ENCODE measurements around the gene GADL1.

The GADL1 gene

DNA sequence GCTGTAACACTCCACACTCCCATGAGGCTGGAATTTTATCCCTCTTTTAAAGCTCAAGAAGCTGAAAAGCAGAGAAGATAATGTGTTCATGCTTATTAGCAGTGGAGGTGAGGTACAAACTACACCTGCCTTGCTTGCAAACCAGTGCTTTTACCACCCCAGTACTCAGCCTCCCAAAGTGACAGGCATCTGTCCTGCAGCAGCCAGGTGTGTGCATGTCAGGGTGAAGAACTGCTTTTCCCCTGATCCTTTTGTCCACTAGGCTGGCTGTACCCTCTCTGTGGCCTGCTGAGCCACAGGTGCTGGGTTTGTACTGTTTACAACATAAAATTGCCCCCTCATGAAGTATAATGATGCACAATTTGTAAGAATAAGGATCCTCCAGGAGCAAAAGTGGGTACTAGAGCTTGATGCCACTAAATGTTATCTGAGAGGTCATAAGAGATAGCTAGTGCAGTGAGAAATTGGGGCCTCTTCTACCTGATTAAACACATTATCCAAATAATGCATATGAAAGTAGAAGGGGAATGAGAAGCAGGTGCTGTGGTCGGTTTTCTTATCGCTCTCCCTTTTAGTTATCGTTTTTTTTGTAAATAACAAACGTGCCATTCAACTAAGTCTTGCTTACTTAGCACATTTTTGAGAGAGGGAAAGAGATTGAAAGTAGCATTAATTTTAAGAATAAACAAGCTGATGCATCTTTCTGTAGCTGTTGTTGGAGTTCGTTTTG is 39.2 kb upstream of the GADL1 start:
- TF ChIP-seq EZH2phosphoT487 (conservative IDR thresholded peaks at IDR 0.05; ENCODE audit: low read length) (no peak), CTCF (IDR thresholded peaks at IDR 0.05; ENCODE audit: insufficient read depth, low read length, poor library complexity, severe bottlenecking) (no peak)
- Histone ChIP-seq H3K9ac (ENCODE audit: low read length) (no peak overlapping the region), H3K4me2 (ENCODE audit: low read depth, low read length, poor library complexity, severe bottlenecking) (no peak overlapping the region), H3K9me3 (ENCODE audit: insufficient read depth, low read length) (no peaks in the 10 kb centered on the region), H3K36me3 (ENCODE audit: low read length) (no peaks in the 10 kb centered on the region), H3K4me3 (ENCODE audit: insufficient read depth, low read length, poor library complexity, severe bottlenecking) (no peak overlapping the region), H3K27me3 (ENCODE audit: low read length) (no peaks in the 10 kb centered on the region), H3F3A (ENCODE audit: insufficient read depth) (no peaks in the 10 kb centered on the region), H3K27ac (ENCODE audit: low read depth, low read length) (no peak overlapping the region), H2AFZ (ENCODE audit: low read depth, low read length, severe bottlenecking) (no peak overlapping the region), H3K9me2 (replicated peaks; ENCODE audit: insufficient read depth, low read length) (no peaks in the 10 kb centered on the region), H4K20me1 (ENCODE audit: low read depth, low read length) (no peaks in the 10 kb centered on the region), H3K79me2 (ENCODE audit: insufficient read depth, low read length) (no peaks in the 10 kb centered on the region)

DNA sequence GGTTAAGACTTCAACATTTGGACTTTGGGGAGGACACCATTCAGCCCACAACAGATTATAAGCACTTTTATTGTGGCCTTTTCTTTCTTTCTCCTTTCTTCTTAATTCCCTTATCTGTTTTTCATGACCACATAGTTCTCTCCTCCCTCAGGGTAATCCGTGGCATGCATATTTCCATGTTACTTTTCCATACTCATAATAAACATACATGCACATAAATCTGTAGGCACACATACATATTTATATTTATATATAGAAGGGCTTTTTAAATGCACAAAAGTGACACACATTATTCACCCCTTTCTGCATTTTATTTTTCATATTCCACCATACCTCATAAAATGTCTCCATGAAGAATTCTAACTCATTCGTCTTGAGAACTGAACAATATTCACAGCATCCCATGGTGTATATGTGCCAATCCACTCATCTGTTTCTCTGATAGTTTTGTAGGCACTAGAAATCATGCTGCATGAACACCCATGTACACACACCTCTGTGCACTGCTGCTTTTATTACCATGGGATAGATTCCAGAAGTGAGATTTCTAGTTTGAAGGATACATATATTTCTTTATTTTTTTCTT is 38.1 kb upstream of the GADL1 start:
- H3K9me2 ChIP-seq (replicated peaks; ENCODE audit: insufficient read depth, low read length): no peaks in the 10 kb centered on the region
- H3F3A ChIP-seq (ENCODE audit: insufficient read depth): no peaks in the 10 kb centered on the region
- no peaks in the 10 kb centered on the region for H4K20me1 ChIP-seq (ENCODE audit: low read depth, low read length)
- no peak overlapping the region for H3K4me3 ChIP-seq (ENCODE audit: insufficient read depth, low read length, poor library complexity, severe bottlenecking)
- no peaks in the 10 kb centered on the region for H3K27me3 ChIP-seq (ENCODE audit: low read length)
- TF ChIP-seq EZH2phosphoT487 (conservative IDR thresholded peaks at IDR 0.05; ENCODE audit: low read length) (no peak), CTCF (IDR thresholded peaks at IDR 0.05; ENCODE audit: insufficient read depth, low read length, poor library complexity, severe bottlenecking) (no peak)
- no peak overlapping the region for H3K9ac ChIP-seq (ENCODE audit: low read length)
- H2AFZ ChIP-seq (ENCODE audit: low read depth, low read length, severe bottlenecking): no peak overlapping the region
- H3K4me2 ChIP-seq (ENCODE audit: low read depth, low read length, poor library complexity, severe bottlenecking): no peak overlapping the region
- H3K9me3 ChIP-seq (ENCODE audit: insufficient read depth, low read length): no peaks in the 10 kb centered on the region
- H3K36me3 ChIP-seq (ENCODE audit: low read length): no peaks in the 10 kb centered on the region
- no peaks in the 10 kb centered on the region for H3K79me2 ChIP-seq (ENCODE audit: insufficient read depth, low read length)
- no peak overlapping the region for H3K27ac ChIP-seq (ENCODE audit: low read depth, low read length)

- Histone ChIP-seq H3K27ac (ENCODE audit: low read depth, low read length) (no peak overlapping the region), H3F3A (ENCODE audit: insufficient read depth) (no peaks in the 10 kb centered on the region), H3K4me3 (ENCODE audit: insufficient read depth, low read length, poor library complexity, severe bottlenecking) (no peak overlapping the region), H3K79me2 (ENCODE audit: insufficient read depth, low read length) (no peaks in the 10 kb centered on the region), H3K36me3 (ENCODE audit: low read length) (no peaks in the 10 kb centered on the region), H2AFZ (ENCODE audit: low read depth, low read length, severe bottlenecking) (no peak overlapping the region), H3K9me2 (replicated peaks; ENCODE audit: insufficient read depth, low read length) (no peaks in the 10 kb centered on the region), H3K9ac (ENCODE audit: low read length) (no peak overlapping the region), H3K9me3 (ENCODE audit: insufficient read depth, low read length) (no peaks in the 10 kb centered on the region), H3K4me2 (ENCODE audit: low read depth, low read length, poor library complexity, severe bottlenecking) (no peak overlapping the region), H4K20me1 (ENCODE audit: low read depth, low read length) (no peaks in the 10 kb centered on the region), H3K27me3 (ENCODE audit: low read length) (no peaks in the 10 kb centered on the region)
- TF ChIP-seq CTCF (IDR thresholded peaks at IDR 0.05; ENCODE audit: insufficient read depth, low read length, poor library complexity, severe bottlenecking): no peak
- TF ChIP-seq EZH2phosphoT487 (conservative IDR thresholded peaks at IDR 0.05; ENCODE audit: low read length): no peak
Measured at GRCh38 chr3:30924763-30925162, 30.3 kb upstream of the GADL1 start.
